HG03432 (cell line): ENCODE measurements around the gene DGKD.
A peak's percentile ranks its signal among the peaks of the same experiment; 100 is the strongest.
"Not testable (repeated sequence)": the region's sequence is repeated elsewhere in the genome, so short reads cannot be mapped to it uniquely, and the experiment has no call there.

ENCODE experiments used
- ATAC-seq: cut with Tn5 transposase; IDR thresholded peaks from one replicate; pipeline ENCODE4 v1.9.1; 2021; ENCODE audit warnings: mild to moderate bottlenecking, moderate library complexity; ENCODE audit not compliant: unreplicated experiment

DGKD gene

DNA sequence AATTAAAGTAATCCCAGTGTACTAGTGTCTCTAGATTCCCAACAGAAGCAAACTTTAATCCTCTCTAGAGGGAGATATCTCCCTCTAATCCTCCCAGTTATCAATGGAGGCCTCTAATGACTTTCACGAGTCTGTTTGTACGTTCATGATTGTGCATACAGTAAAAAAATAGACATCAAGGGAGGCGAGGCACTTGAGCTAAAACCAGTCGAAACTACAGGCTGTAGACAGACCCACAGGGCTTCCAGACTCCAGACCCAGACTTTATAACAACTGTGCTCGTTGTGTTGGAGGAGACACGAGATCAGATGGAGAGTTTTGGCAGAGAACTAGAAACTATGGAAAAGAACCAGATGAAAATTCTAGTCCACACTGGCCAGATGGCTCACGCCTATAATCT is 7.0 kb downstream of the DGKD start:
- ATAC-seq = no peak

GRCh38 chr2:233362742-233363141 is 8.4 kb downstream of the DGKD start:
- no peak for ATAC-seq

- ATAC-seq = peak; percentile 67
Observed at GRCh38 chr2:233363744-233364235, 9.5 kb downstream of the DGKD start.

DNA sequence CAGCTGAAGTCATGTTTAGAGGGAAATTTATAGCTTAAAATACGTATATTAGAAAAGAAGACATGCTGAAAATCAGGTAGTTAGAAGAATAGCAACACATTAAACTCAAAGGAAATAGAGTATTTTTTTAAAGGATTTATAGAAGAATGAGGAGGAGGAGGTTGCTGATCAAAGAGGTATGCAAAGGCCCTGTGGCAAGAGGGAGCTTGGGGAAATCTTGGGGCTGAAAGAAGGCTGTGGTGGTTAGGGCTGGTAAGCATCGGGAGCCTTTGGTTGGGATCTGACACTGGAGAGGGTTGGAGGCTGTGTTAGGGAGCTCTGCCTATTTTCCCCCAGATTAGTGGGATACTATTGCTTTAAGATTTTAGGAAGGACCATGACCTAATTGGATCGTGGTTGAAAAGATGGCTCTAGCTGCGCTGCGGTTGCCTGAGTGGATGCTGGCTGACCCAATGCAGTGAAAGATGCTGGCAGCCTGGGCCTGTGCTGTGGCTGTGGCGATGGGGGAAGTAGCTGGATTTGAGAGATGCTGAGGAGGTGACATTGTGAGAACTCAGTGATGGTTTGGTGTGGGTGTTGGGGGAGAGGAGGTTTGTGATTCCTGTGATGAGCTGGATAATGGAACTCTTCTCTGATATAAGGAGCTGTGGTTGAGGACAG is 11.7 kb downstream of the DGKD start:
- ATAC-seq = no peak

DNA sequence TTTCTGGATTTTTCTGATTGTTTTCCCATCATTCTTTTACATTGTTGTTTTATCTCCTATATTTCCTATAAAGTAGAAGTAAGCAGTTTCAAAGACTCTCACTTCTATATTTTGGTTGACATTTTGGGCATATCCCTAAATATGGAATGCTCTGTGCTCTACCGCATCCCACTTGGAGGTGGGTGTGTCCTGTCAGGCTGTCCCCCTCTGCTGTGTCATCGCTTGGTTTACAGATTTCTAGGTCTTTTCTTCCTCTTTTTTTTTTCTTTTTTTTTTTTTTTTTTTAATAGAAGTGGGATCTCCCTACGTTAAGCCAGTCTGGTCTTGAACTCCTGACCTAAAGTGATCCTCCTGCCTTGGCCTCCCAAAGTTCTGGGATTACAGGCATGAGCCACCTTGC is 13.3 kb downstream of the DGKD start:
- no peak for ATAC-seq

DNA sequence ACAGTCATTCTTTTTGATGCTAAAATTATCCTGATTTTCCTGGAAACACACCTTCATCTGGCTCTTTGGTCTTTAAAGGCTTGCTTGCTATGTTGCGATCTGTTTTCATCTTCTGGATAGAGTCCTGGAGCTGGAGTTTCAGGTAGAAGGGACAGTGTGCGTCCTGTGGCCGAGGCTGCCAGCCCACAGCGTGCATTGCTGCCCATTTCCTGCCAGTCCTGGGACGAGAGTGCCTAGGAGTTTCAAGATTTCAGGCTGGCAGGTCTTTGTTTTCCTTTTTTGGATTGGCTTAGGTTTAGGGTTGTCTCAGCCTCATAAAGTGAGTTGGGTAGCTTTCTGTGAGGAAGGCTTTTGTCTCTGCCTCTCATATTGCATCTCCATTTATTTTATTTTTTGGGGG is 14.5 kb downstream of the DGKD start:
- no peak for ATAC-seq

DNA sequence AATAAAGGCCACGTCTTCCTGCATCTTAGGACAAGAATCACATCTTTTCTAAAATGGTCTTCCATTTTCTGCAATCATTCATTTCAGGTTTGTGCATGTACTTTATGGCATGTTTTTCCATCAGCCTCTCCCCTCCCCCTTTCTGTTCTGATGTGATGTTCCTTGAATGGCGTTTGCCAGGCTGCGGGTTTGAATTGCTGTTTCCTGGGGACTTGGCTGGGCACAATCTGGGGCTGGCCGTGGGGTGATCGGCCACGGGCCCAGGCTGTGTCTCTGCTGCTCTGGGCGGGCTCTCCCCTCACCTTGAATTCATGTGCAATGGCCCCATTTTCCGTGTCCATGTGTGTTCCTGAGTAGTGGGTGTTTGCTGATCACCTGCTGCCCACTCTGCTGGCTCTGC is 15.2 kb downstream of the DGKD start:
- ATAC-seq = no peak

DNA sequence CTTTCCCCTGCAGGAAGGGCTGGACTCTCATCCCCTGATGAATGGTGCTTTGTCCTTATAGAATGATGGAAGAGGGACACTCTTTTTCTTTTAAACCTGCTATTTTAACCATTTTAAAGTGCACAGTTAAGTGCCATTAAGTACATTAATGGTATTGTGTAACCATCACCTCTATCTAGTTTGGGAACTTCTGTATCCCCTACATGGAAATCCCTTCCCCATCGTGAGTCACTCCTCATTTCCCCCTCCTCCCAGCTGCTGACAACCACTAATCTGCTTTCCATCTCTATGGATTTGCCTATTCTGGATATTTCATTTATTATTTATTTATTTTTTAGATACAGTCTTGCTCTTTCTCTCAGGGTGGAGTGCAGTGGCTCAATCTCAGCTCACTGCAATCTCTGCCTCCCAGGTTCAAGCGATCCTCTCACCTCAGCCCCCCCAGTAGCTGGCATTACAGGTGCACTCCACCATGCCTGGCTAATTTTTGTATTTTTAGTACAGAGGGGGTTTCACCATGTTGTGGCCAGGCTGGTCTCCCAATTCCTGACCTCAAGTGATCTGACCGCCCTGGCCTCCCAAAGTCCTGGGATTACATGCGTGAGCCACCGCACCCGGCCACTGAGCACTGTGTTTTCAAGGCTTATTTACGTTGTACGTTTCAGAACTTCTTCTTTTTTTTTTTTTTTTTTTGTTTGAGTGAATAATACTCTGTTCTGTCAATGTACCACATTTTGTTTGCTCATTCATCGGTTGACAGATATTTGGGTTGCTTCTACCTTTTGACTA is 15.8 kb downstream of the DGKD start:
- no peak for ATAC-seq

- ATAC-seq = no peak
Observed at GRCh38 chr2:233371641-233372040, 17.3 kb downstream of the DGKD start.

- ATAC-seq = no peak
Observed at GRCh38 chr2:233372855-233373254, 18.6 kb downstream of the DGKD start.

- no peak for ATAC-seq
Observed at GRCh38 chr2:233373316-233373715, 19.0 kb downstream of the DGKD start.

- ATAC-seq = not testable (repeated sequence)
Observed at GRCh38 chr2:233374776-233375175, 20.5 kb downstream of the DGKD start.

DNA sequence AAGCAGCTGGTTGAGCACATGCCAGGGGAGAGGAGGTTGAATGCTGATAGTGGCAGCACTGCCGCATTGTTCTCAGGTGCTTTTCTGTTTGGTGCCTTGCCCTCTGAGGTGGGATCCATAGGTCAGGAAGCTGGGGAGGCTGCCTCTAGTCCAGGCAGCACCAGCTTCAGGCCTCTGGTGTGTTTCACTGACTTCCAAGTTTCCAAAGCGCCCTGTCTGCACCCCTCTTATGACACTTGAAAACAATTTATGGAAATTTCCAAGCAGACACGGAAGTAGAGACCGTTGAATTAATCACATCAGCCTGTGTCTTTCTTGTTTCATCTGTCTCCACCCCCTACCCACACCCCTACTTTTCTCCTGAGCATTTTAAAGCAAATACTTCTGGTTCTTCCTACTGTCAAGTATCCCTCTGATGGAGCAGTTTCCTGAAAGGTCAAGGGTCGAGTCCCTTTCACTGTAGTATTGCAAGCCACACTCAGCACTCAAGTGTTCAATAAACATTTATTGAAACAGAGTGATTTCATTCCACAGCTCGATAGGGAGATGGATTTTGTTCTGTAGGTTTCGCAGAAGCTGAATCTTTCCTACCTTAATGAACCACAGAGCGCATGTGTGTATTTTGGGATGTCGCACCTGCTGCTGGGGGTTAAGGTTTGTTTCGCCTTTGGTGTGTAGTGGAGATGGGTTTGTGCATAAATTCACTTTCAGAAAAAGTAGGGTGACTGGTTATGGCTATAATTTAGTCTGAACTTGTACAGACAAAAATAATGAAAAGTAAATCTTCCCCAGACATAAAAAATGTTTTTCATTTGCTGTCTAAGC is 21.4 kb downstream of the DGKD start:
- peak; percentile 38 for ATAC-seq

GRCh38 chr2:233379034-233379433 is 24.7 kb downstream of the DGKD start:
- ATAC-seq = no peak

GRCh38 chr2:233379441-233379840 is 25.1 kb downstream of the DGKD start:
- no peak for ATAC-seq

DNA sequence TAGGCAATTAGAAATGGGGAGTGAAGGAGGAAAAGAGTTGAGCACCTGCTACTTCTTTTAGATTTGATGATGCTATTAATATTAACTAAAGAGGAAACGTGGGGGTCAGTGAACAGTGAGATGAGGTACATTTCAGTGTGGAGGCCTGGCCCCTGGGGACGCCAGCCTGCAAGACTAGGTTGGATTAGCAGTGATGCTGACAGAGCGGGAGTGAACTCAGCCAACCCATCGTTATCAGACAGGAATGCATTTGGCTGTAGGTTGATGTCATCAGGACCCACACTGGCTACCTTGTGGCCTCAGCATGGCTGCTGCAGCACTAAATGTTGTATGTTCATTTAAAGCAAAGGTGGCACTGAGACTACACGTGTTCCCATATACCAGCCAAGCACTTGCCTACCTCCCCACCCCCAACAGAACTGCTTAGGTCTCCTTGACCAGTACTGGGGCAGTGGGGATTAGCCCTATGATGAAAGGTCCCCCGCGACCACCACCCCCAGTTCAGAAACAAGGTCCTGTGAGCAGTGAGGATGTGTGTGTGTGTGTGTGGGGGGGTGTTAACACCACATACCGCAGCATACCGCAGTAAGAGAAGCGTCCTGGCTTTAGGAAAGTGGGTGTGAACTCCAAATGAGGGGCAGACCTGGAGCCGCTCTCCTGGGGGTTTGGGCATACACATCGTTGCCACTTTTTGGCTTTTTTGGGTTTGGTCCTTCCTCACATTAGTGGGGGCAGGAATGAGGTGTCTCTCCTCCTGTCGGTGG is 26.0 kb downstream of the DGKD start:
- ATAC-seq = peak; percentile 44

- ATAC-seq = no peak
Observed at GRCh38 chr2:233380995-233381637, 26.8 kb downstream of the DGKD start.

- no peak for ATAC-seq
Observed at GRCh38 chr2:233381638-233381995, 27.3 kb downstream of the DGKD start.

- no peak for ATAC-seq
Observed at GRCh38 chr2:233384015-233384414, 29.7 kb downstream of the DGKD start.

DNA sequence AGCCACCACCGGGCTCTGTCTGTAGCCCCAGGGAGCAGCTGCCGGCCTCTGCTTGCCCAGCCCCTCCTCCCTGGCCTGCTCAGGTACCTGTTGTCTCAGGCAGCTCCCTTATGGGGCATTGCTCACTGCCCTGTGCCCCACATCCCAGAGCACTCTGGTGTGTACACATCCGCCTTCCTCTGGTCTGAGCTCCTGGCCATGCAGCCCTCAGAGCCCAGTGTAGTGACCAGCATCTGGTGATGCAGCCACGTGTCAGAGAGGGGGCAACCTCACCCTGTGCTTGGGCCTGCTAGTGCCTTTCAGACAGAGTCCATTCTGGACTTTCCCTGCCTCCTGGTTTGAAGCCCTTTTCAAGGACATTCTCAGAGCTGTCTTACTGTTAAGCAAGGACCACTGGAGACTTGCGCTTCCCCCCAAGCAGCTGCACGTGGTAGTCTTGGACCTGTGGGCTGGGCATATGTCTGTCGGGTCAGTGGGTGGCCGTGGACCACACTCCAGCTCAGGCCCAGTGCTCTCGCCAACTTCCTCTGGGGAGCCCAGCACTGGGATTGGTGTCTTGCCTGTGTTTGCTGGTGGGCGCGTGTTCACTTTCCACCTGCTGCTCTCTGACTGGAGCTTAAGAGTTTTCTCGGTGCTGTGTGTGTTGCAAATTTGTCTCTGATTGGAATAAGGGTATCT is 30.7 kb downstream of the DGKD start:
- peak; percentile 9 for ATAC-seq
